GM12878 (cell line): Measurements from ENCODE around the gene ALDH1A1. TPM values are rescaled to one million over a fixed set of nuclear protein-coding genes. Genes with fewer than 3 reads are reported as not detected.

Source experiments
- ATAC-seq: fragments of 200-7000 bp; cut with Tn5 transposase; 3 replicates; pipeline ENCODE4 v1.9.1; 2020; ENCODE audit warnings: mild to moderate bottlenecking, moderate library complexity
- BruUV-seq: library from RNA; stranded (reverse); fragments of 400-500 nt; replicated peaks from 2 replicates; lab custom pipeline; 2021; lab: Mats Ljungman, UMichigan
- CTCF ChIA-PET: fragments of 300-600 bp; sonication (Branson Sonifier 250); formaldehyde crosslinking; extraction: SDS; loops from one replicate; lab custom pipeline; 2021; ENCODE audit warnings: inconsistent platforms; lab: Yijun Ruan, JAX
- POLR2A ChIA-PET: fragments of 350-600 bp; formaldehyde crosslinking; extraction: SDS; loops from one replicate; lab custom pipeline; 2021; ENCODE audit warnings: inconsistent platforms; lab: Charles Lee
- RAD21 ChIA-PET: fragments of 300-600 bp; sonication (Branson Sonifier 250); formaldehyde crosslinking; loops from one replicate; lab custom pipeline; 2023; ENCODE audit warnings: antibody characterized with exemption; ENCODE audit not compliant: unreplicated experiment; lab: Charles Lee
- SMC1A ChIA-PET: fragments of 300-600 bp; sonication (Branson Sonifier 250); formaldehyde crosslinking; loops from one replicate; lab custom pipeline; 2023; ENCODE audit not compliant: unreplicated experiment, uncharacterized antibody; lab: Charles Lee
- DNase-seq: peaks from one replicate; pipeline ENCODE4 v3.0.0-alpha.2; 2011; ENCODE audit warnings: low read depth, low spot score
- FAIRE-seq: peaks from 3 replicates; lab custom pipeline; 2011; peaks lifted over from hg19 to GRCh38; lab: Jason Lieb, UNC
- H2AFZ ChIP-seq: 2 replicates; pipeline ENCODE4 v1.6.0; 2011; ENCODE audit warnings: low read depth, low read length, control low read depth; ENCODE audit not compliant: control insufficient read depth
- H3K27ac ChIP-seq: 2 replicates; pipeline ENCODE4 v1.5.1; 2011; ENCODE audit warnings: control low read depth; ENCODE audit not compliant: control insufficient read depth, insufficient read depth
- H3K27me3 ChIP-seq, 2 experiments: replicated peaks in 1 of 2; 2 replicates each; pipeline versions ENCODE4 v1.6.0 to v1.6.1; 2011; ENCODE audit warnings: low read length in 1 of 2; ENCODE audit not compliant: control insufficient read depth in 2 of 2, insufficient read depth in 2 of 2
- H3K36me3 ChIP-seq, 2 experiments: 2 replicates each; pipeline ENCODE4 v1.5.1; 2011; ENCODE audit warnings: low read length in 1 of 2; ENCODE audit not compliant: control insufficient read depth in 2 of 2, insufficient read depth in 2 of 2
- H3K4me1 ChIP-seq: 2 replicates; pipeline ENCODE4 v1.6.1; 2011; ENCODE audit warnings: mild to moderate bottlenecking, low read length, moderate library complexity, mixed read lengths; ENCODE audit not compliant: control insufficient read depth, insufficient read depth
- H3K4me2 ChIP-seq: 2 replicates; pipeline ENCODE4 v1.6.0; 2011; ENCODE audit warnings: control low read depth; ENCODE audit not compliant: control insufficient read depth, insufficient read depth
- H3K4me3 ChIP-seq: fragments of 200-600 bp; sonication (generic); 2 replicates; pipeline ENCODE4 v1.5.1; 2016
- H3K79me2 ChIP-seq: 2 replicates; pipeline ENCODE4 v1.6.0; 2011; ENCODE audit warnings: low read length; ENCODE audit not compliant: control insufficient read depth, insufficient read depth
- H3K9ac ChIP-seq: 2 replicates; pipeline ENCODE4 v1.8.0; 2011; ENCODE audit warnings: low read length, control low read depth, mixed read lengths; ENCODE audit not compliant: control insufficient read depth, insufficient read depth
- H3K9me3 ChIP-seq: replicated peaks from 3 replicates; pipeline ENCODE4 v1.5.1; 2011; ENCODE audit warnings: mild to moderate bottlenecking, low read length; ENCODE audit not compliant: control insufficient read depth, insufficient read depth
- H4K20me1 ChIP-seq: 2 replicates; pipeline ENCODE4 v1.6.0; 2011; ENCODE audit not compliant: control insufficient read depth, insufficient read depth
- LARP7 ChIP-seq: fragments of 450-650 bp; IDR thresholded peaks from 2 replicates; pipeline ENCODE4 v1.6.1; 2017; ENCODE audit warnings: mild to moderate bottlenecking
- RBBP5 ChIP-seq: fragments of 200-600 bp; sonication (generic); conservative IDR thresholded peaks from 2 replicates; pipeline ENCODE4 v1.6.1; 2016
- ZNF622 ChIP-seq: fragments of 450-650 bp; IDR thresholded peaks from 2 replicates; pipeline ENCODE4 v1.6.1; 2017; ENCODE audit warnings: mild to moderate bottlenecking, inconsistent platforms
- WGBS: methylation state at CpG from one replicate; pipeline ENCODE4 v1.1.6; 2016; ENCODE audit warnings: low lambda C conversion rate; ENCODE audit not compliant: insufficient replicate concordance, insufficient coverage; ENCODE audit errors: missing lambda C conversion rate; 5-methylcytosine and 5-hydroxymethylcytosine counted together
- in situ Hi-C: fragments of 300-500 bp; cut with MboI; formaldehyde crosslinking; loops from 9 replicates; pipeline ENCODE4 v1.14.3; 2018; ENCODE audit warnings: mixed read lengths
- intact Hi-C: fragments of 100-400 bp; cut with micrococcal nuclease; formaldehyde crosslinking; loops from one replicate; pipeline ENCODE4 v1.14.2; 2022; ENCODE audit not compliant: unreplicated experiment
- polyA plus RNA-seq, 11 experiments: library from polyadenylated mRNA; depleted of rRNA in 4 of 11; unstranded in 6 of 11; stranded (reverse) in 5 of 11; fragments of >200 nt; fragmentation: Nextera tagmentation in 4 of 11; fragmentation: Illumina TruSeq in 1 of 11; extraction: Ambion mirVana in 4 of 11; extraction: Trizol in 1 of 11; gene quantifications; 1 replicate in 1 of 11; 2 replicates in 10 of 11; pipeline versions ENCODE4 v1.2.1 to v1.2.3, GENCODE V29; 2011 to 2016; ENCODE audit warnings: inconsistent platforms in 2 of 11, missing spikeins in 2 of 11, low read depth in 1 of 11
- total RNA-seq, 4 experiments: library from RNA; depleted of rRNA in 3 of 4; stranded (reverse); fragments of >200 nt in 3 of 4; fragmentation: Illumina TruSeq in 1 of 4; extraction: Trizol in 1 of 4; gene quantifications; 2 replicates each; pipeline versions ENCODE4 v1.2.1 to v1.2.3, GENCODE V29; 2013 to 2021
- TF ChIP-seq, protein P1 (sequence below): IDR thresholded peaks from 2 replicates; pipeline ENCODE4 v1.6.1; 2011; ENCODE audit warnings: low read depth, low read length, improper control_type of control experiment, borderline replicate concordance

The ALDH1A1 gene
- total and polyA plus RNA-seq, 10 of the 15 experiments (the other 5 are each of a cell fraction or from before 2014, with no cell fraction given), result 0.03 to 0.54 TPM; not detected in 8

GRCh38 chr9:72882117-72882775 is 70.6 kb downstream of the ALDH1A1 start:
- Histone ChIP-seq H3K79me2 (no peaks in the 10 kb centered on the region), H3K27me3 (no peaks in the 10 kb centered on the region), H3K4me1 (no peaks in the 10 kb centered on the region), H3K9ac (no peak overlapping the region), H4K20me1 (no peaks in the 10 kb centered on the region), H3K4me3 (no peak overlapping the region), H3K27ac (no peak overlapping the region), H2AFZ (no peak overlapping the region), H3K4me2 (no peak overlapping the region), H3K9me3 (no peaks in the 10 kb centered on the region), H3K36me3 (no peaks in the 10 kb centered on the region)
- ChIA-PET SMC1A (no interaction called here), CTCF (interaction anchor here (1.3 to 1.6 kb wide), 2 partner anchors 11 kb away, joined by 3 to 4 read pairs; no protein-coding TSS in a partner anchor), POLR2A (no interaction called here), RAD21 (no interaction called here)
- ATAC-seq (no peak), FAIRE-seq (no peak), DNase-seq (no peak)
- no peak for TF ChIP-seq RBBP5
- no peak for TF ChIP-seq LARP7
- in situ Hi-C loops (no loop called here), intact Hi-C loops (no loop called here)
- no TSS peak for BruUV-seq
- 52% methylated on average over 6 of the region's 6 CpGs for WGBS

DNA sequence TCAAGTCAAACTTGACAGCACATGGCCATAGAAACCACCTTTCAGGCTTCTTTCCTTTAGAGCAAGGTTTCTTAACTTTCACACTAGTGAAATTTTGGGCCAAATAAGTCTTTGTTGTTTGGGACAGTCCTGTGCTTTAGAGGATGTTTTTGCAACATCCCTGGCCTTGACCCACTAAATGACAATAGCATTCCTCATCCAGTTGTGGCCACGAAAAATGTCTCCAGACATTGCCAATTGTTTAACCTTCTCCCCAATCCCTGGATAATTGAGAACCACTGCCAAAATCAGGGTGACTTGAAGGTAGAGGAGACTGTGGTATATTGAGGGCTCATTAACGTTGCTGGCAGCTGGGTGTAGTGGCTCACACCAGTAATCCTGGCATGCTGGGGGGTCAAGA is 72.0 kb downstream of the ALDH1A1 start:
- Histone ChIP-seq H3K9ac (no peak overlapping the region), H3K4me2 (no peak overlapping the region), H2AFZ (no peak overlapping the region), H3K27me3 (no peaks in the 10 kb centered on the region), H4K20me1 (no peaks in the 10 kb centered on the region), H3K36me3 (no peaks in the 10 kb centered on the region), H3K4me3 (no peak overlapping the region), H3K79me2 (no peaks in the 10 kb centered on the region), H3K27ac (no peak overlapping the region), H3K4me1 (no peaks in the 10 kb centered on the region), H3K9me3 (no peaks in the 10 kb centered on the region)
- 0% methylated on average over 2 of the region's 2 CpGs for WGBS
- TF ChIP-seq, protein P1, sequence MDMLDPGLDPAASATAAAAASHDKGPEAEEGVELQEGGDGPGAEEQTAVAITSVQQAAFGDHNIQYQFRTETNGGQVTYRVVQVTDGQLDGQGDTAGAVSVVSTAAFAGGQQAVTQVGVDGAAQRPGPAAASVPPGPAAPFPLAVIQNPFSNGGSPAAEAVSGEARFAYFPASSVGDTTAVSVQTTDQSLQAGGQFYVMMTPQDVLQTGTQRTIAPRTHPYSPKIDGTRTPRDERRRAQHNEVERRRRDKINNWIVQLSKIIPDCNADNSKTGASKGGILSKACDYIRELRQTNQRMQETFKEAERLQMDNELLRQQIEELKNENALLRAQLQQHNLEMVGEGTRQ, result no peak
- no peak for TF ChIP-seq ZNF622
- CTCF ChIA-PET, result interaction anchor here (1.6 kb wide), 1 partner anchor 9 kb away, joined by 4 read pairs; no protein-coding TSS in a partner anchor
- POLR2A ChIA-PET, result no interaction called here
- intact Hi-C loops, result no loop called here
- FAIRE-seq, result no peak
- no peak for ATAC-seq
- in situ Hi-C loops, result no loop called here
- DNase-seq, result no peak
- no TSS peak for BruUV-seq
- RAD21 ChIA-PET, result no interaction called here
- SMC1A ChIA-PET, result no interaction called here
